Nephron progenitor cell (in vitro differentiated cells): ENCODE data around the gene CHAT.

Source experiments
- DNase-seq: peaks from one replicate; pipeline ENCODE4 v3.0.0; 2021
- H3K27ac Mint-ChIP-seq: 2 replicates; pipeline ENCODE4 v1.8.0; 2021; ENCODE audit warnings: mild to moderate bottlenecking, moderate library complexity, mixed read lengths
- H3K27me3 Mint-ChIP-seq: 2 replicates; pipeline ENCODE4 v1.8.0; 2021; ENCODE audit warnings: mild to moderate bottlenecking, low read depth, mixed read lengths; ENCODE audit not compliant: poor library complexity
- H3K36me3 Mint-ChIP-seq: 2 replicates; pipeline ENCODE4 v1.8.0; 2021; ENCODE audit warnings: low read depth, mixed read lengths
- H3K4me1 Mint-ChIP-seq: 2 replicates; pipeline ENCODE4 v1.8.0; 2021; ENCODE audit warnings: mixed read lengths
- H3K4me3 Mint-ChIP-seq: 2 replicates; pipeline ENCODE4 v1.8.0; 2021; ENCODE audit warnings: mild to moderate bottlenecking, moderate library complexity, mixed read lengths
- H3K9me3 Mint-ChIP-seq: 2 replicates; pipeline ENCODE4 v1.8.0; 2021; ENCODE audit warnings: mild to moderate bottlenecking, moderate library complexity, mixed read lengths
- TF ChIP-seq, protein P1 (sequence below): fragments of 200-600 bp; sonication (generic); IDR thresholded peaks from 2 replicates; pipeline ENCODE4 v1.5.0; 2021; ENCODE audit warnings: antibody characterized with exemption

Gene CHAT

DNA sequence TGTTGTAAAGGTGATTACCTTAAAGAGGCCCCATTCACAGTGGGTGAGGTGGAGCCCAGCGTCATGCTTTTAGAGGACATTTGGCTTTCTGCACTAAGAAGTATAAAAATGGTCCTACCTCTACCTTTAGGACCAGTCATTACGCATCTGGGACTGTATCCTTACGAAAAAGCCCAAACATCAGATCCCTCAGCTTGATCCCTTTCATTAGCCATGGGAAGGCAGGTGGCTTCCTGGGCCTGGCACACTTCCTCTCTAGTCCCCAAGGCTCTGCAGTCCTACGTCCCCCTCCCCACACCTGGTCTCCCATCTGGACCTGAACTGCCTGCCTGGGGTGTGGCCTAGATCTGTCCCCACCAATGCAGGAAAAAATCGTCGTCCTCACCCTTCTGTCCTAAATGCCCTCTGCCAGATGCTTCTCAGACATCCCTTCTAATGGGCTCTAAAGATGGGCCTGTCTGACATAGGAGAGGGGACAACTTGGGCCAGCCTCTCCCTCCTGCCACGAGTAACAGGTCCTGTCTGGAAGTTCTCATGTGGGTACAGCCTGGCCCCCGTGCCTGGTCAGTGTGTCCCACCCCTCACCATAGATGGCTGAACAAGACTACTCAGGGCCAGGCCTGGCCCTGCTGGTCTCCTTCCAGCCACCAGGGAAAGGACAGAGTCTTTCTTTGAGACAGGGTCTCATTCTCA is 15.5 kb upstream of the CHAT start:
- TF ChIP-seq, protein P1, sequence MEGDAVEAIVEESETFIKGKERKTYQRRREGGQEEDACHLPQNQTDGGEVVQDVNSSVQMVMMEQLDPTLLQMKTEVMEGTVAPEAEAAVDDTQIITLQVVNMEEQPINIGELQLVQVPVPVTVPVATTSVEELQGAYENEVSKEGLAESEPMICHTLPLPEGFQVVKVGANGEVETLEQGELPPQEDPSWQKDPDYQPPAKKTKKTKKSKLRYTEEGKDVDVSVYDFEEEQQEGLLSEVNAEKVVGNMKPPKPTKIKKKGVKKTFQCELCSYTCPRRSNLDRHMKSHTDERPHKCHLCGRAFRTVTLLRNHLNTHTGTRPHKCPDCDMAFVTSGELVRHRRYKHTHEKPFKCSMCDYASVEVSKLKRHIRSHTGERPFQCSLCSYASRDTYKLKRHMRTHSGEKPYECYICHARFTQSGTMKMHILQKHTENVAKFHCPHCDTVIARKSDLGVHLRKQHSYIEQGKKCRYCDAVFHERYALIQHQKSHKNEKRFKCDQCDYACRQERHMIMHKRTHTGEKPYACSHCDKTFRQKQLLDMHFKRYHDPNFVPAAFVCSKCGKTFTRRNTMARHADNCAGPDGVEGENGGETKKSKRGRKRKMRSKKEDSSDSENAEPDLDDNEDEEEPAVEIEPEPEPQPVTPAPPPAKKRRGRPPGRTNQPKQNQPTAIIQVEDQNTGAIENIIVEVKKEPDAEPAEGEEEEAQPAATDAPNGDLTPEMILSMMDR: no peak
- no peak for DNase-seq
- Mint-ChIP-seq H3K27ac (peak overlapping the region; percentile 8), H3K27me3 (peaks cover 84% of the 10 kb centered on the region), H3K36me3 (no peaks in the 10 kb centered on the region), H3K9me3 (no peaks in the 10 kb centered on the region), H3K4me1 (no peaks in the 10 kb centered on the region), H3K4me3 (no peak overlapping the region)

DNA sequence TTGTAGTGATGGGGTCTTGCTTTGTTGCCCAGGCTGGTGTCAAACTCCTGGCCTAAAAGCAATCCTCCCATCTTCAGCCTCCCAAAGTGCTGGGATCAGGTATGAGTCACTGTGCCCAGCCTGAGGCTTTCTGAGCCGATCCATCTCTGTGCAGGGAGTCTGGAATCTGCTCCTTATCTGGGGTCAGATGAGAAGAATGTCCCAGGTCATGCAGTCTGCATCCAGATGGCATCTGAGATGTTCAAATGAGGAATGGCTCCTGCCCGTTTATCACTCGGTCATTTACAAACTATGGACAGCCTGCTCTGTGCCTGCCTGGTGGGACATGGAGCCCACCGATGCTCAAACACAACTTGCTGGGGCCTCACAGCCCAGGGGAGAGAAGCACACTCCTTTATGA is 14.9 kb upstream of the CHAT start:
- Mint-ChIP-seq H3K27ac (no peak overlapping the region), H3K36me3 (no peaks in the 10 kb centered on the region), H3K9me3 (no peaks in the 10 kb centered on the region), H3K4me3 (no peak overlapping the region), H3K4me1 (no peaks in the 10 kb centered on the region), H3K27me3 (peaks cover 84% of the 10 kb centered on the region)
- no peak for DNase-seq
- TF ChIP-seq, protein P1: no peak

DNA sequence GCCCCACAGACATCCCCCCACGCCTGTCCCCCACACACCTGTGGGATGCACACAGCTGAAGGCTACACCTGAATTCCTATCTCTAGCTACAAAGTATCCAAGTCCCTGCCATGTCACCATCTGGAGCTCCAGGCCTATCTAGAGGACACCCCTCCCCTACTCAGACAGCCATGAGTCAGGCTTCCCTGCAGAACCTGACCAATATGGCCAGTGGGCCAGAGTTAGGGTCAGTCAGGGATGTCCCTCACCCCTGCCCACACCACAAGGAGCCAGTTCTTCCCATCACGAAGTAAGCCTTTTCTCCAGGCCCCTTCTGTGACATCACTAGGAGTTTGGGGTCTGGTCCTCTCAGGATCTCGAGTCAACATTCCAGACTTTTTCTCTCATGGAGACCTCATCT is 14.3 kb upstream of the CHAT start:
- Mint-ChIP-seq H3K4me1 (no peaks in the 10 kb centered on the region), H3K27me3 (peaks cover 84% of the 10 kb centered on the region), H3K9me3 (no peaks in the 10 kb centered on the region), H3K4me3 (no peak overlapping the region), H3K27ac (no peak overlapping the region), H3K36me3 (no peaks in the 10 kb centered on the region)
- no peak for DNase-seq
- TF ChIP-seq, protein P1: no peak

DNA sequence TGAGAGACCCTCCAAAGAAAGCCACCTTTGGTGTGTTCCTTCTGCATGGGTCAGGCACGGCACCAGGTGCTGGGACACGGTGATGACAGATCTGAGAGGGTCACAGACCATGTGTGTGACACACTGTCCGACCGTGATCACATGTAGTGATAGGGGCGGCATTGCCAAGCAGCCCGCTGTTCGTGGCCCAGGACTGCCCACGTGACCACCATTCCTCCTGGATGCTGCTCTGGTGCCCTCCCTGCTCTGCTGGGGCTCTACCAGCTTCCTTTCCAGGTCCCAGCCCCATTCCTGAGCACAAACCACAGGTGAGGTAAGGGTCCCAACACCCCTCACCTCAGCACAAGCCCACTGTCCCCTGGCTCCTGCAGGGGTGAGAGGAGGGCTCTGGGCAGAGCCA is 13.8 kb upstream of the CHAT start:
- peaks cover 84% of the 10 kb centered on the region for H3K27me3 Mint-ChIP-seq
- H3K9me3 Mint-ChIP-seq: no peaks in the 10 kb centered on the region
- H3K27ac Mint-ChIP-seq: no peak overlapping the region
- H3K36me3 Mint-ChIP-seq: no peaks in the 10 kb centered on the region
- H3K4me1 Mint-ChIP-seq: no peaks in the 10 kb centered on the region
- no peak for DNase-seq
- TF ChIP-seq, protein P1: no peak
- no peak overlapping the region for H3K4me3 Mint-ChIP-seq

DNA sequence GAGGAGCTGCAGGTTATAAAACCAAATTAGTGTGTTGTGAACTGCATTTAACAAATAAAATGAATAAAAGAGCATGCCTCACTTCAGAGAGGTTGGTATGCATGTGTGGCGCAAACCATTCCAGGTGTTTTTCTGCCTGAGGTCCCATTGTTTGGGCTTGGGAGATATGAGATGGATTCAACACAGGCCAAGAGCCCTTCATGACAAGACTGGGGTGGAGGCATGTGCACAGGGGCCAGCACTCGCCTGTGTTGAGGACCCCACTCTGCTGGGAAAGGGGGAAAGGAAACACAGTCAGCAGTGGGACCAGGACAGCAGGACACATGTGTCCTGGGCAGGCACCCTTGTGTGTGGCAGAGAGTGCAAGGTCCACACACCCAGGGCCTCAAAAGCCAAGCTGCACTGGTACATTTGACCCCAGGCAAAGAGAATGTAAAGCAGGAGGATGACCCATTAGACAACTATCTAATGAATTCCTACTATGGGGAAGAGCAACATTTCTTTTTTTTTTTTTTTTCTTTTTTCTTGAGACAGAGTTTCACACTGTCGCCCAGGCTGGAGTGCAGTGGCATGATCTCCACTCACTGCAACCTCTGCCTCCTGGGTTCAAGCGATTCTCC is 12.9 kb upstream of the CHAT start:
- no peaks in the 10 kb centered on the region for H3K4me1 Mint-ChIP-seq
- H3K9me3 Mint-ChIP-seq: no peaks in the 10 kb centered on the region
- no peak overlapping the region for H3K4me3 Mint-ChIP-seq
- TF ChIP-seq, protein P1: no peak
- no peak overlapping the region for H3K27ac Mint-ChIP-seq
- no peak for DNase-seq
- H3K36me3 Mint-ChIP-seq: no peaks in the 10 kb centered on the region
- H3K27me3 Mint-ChIP-seq: peaks cover 86% of the 10 kb centered on the region

DNA sequence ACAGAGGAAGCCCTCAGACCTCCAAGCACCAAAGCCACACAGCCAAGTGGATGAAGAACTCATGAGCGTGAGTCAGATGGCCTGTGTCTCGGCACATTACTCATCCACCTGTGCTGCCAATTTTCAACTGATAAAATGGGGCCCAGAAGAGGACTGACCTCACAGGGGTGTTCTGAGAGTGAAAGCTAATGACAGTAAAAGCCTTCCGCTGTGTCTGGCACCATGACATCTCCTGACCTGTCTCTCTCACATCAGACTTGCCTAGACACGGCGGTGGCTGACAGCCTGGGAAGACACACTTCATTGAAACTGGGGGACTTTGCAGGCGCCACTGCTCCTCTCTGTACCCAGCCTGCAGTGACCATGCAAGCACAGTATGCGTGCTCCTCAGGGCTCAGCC is 12.0 kb upstream of the CHAT start:
- H3K36me3 Mint-ChIP-seq: no peaks in the 10 kb centered on the region
- no peak for DNase-seq
- no peak overlapping the region for H3K4me3 Mint-ChIP-seq
- H3K27ac Mint-ChIP-seq: no peak overlapping the region
- no peaks in the 10 kb centered on the region for H3K9me3 Mint-ChIP-seq
- TF ChIP-seq, protein P1: no peak
- peaks cover 87% of the 10 kb centered on the region for H3K27me3 Mint-ChIP-seq
- H3K4me1 Mint-ChIP-seq: no peaks in the 10 kb centered on the region
